Memory B cell (primary cell): ENCODE data around the gene FGD5.
"Not testable (repeated sequence)": the region's sequence is repeated elsewhere in the genome, so short reads cannot be mapped to it uniquely, and the experiment has no call there.

Experiments used
- ATAC-seq: fragments of 150-1000 bp; cut with Tn5 transposase; 2 replicates; pipeline ENCODE4 v1.10.0; 2021; ENCODE audit warnings: low read depth, mild to moderate bottlenecking, moderate library complexity
- DNase-seq, 2 donors: peaks; one replicate each; pipeline ENCODE4 v3.0.0; 2022; ENCODE audit warnings: low spot score in 2 of 2
- H3K27ac Mint-ChIP-seq: one replicate; pipeline ENCODE4 v1.8.0; 2022; ENCODE audit warnings: mild to moderate bottlenecking, moderate library complexity, mixed read lengths
- H3K27me3 Mint-ChIP-seq: one replicate; pipeline ENCODE4 v1.8.0; 2022; ENCODE audit warnings: mixed read lengths
- H3K36me3 Mint-ChIP-seq: one replicate; pipeline ENCODE4 v1.8.0; 2022; ENCODE audit warnings: mild to moderate bottlenecking, mixed read lengths
- H3K4me1 Mint-ChIP-seq: one replicate; pipeline ENCODE4 v1.8.0; 2022; ENCODE audit warnings: mixed read lengths
- H3K4me3 Mint-ChIP-seq: one replicate; pipeline ENCODE4 v1.8.0; 2022; ENCODE audit warnings: mild to moderate bottlenecking, moderate library complexity, mixed read lengths
- H3K9me3 Mint-ChIP-seq: one replicate; pipeline ENCODE4 v1.8.0; 2022; ENCODE audit warnings: mixed read lengths

FGD5 gene

GRCh38 chr3:14808025-14808424 lies 10.7 kb upstream of the FGD5 start:
- Mint-ChIP-seq H3K9me3 (no peaks in the 10 kb centered on the region), H3K4me3 (no peak overlapping the region), H3K4me1 (peaks cover 3% of the 10 kb centered on the region), H3K27ac (no peak overlapping the region), H3K36me3 (no peaks in the 10 kb centered on the region), H3K27me3 (peaks cover 38% of the 10 kb centered on the region)
- DNase-seq (no peak), ATAC-seq (no peak)

GRCh38 chr3:14808502-14809266 lies 10.1 kb upstream of the FGD5 start:
- H3K27me3 Mint-ChIP-seq: peaks cover 39% of the 10 kb centered on the region
- H3K27ac Mint-ChIP-seq: no peak overlapping the region
- H3K36me3 Mint-ChIP-seq: no peaks in the 10 kb centered on the region
- peaks cover 3% of the 10 kb centered on the region for H3K4me1 Mint-ChIP-seq
- H3K4me3 Mint-ChIP-seq: no peak overlapping the region
- no peak for ATAC-seq
- no peak for DNase-seq
- no peaks in the 10 kb centered on the region for H3K9me3 Mint-ChIP-seq

GRCh38 chr3:14809611-14810010 lies 9.2 kb upstream of the FGD5 start:
- not testable (repeated sequence) for H3K36me3 Mint-ChIP-seq, H3K4me3 Mint-ChIP-seq, H3K27ac Mint-ChIP-seq, H3K4me1 Mint-ChIP-seq, ATAC-seq, DNase-seq, H3K9me3 Mint-ChIP-seq
- peaks cover 39% of the 10 kb centered on the region for H3K27me3 Mint-ChIP-seq

DNA sequence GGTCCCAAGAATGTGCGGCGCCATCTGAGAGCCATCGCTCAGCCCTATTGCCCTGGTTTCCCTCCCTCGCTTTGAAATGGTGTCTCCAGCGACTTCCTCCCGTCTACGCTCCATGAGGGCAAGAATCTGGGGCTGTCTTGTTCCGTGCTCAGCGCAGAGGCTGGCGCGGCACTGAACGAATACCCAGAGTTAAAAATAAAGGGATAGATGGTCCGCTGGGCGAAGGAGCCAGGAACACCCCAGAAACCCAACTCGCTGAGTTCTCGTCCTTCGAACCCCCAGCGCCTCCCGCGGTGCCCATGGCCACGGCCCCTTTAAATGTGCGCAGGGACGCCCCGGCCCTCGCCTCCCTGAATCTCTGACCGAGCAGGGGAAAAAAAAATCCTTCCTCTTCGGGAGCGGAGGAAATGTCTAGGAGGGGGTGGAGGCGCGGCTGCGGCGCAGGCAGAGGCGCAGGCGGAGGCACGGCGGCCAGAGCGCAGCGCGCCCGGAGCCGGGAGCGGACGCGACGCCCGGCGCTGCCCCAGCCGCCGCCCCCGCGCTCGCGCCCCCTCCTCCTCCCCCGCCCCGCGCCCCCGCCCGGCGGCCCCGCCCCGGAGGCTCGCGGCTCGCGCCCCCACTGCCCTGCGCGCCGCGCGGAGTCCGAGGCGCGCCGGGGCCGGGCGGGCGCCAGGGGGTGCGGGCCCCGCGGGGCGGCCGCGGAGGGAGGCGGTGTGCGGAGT lies 8.5 kb upstream of the FGD5 start:
- Mint-ChIP-seq H3K27ac (no peak overlapping the region), H3K4me1 (peaks cover 3% of the 10 kb centered on the region), H3K4me3 (no peak overlapping the region), H3K9me3 (no peaks in the 10 kb centered on the region), H3K27me3 (peaks cover 39% of the 10 kb centered on the region), H3K36me3 (no peaks in the 10 kb centered on the region)
- DNase-seq: no peak
- ATAC-seq: no peak

GRCh38 chr3:14810801-14811661 lies 7.7 kb upstream of the FGD5 start:
- no peak overlapping the region for H3K27ac Mint-ChIP-seq
- peaks cover 3% of the 10 kb centered on the region for H3K4me1 Mint-ChIP-seq
- no peak overlapping the region for H3K4me3 Mint-ChIP-seq
- no peaks in the 10 kb centered on the region for H3K9me3 Mint-ChIP-seq
- H3K27me3 Mint-ChIP-seq: peaks cover 38% of the 10 kb centered on the region
- no peak for DNase-seq
- ATAC-seq: no peak
- no peaks in the 10 kb centered on the region for H3K36me3 Mint-ChIP-seq

- Mint-ChIP-seq H3K4me3 (no peak overlapping the region), H3K27ac (no peak overlapping the region), H3K4me1 (peaks cover 3% of the 10 kb centered on the region), H3K27me3 (peaks cover 36% of the 10 kb centered on the region), H3K9me3 (no peaks in the 10 kb centered on the region), H3K36me3 (no peaks in the 10 kb centered on the region)
- DNase-seq: no peak
- ATAC-seq: no peak
These were observed 7.1 kb upstream of the FGD5 start for GRCh38 chr3:14811684-14812083.

- DNase-seq (no peak), ATAC-seq (no peak)
- H3K27me3 Mint-ChIP-seq: peaks cover 31% of the 10 kb centered on the region
These were observed 6.5 kb upstream of the FGD5 start for GRCh38 chr3:14812196-14812790.

GRCh38 chr3:14814411-14814871 lies 4.3 kb upstream of the FGD5 start:
- Mint-ChIP-seq H3K4me1 (no peaks in the 10 kb centered on the region), H3K9me3 (no peaks in the 10 kb centered on the region), H3K4me3 (no peak overlapping the region), H3K27me3 (peaks cover 34% of the 10 kb centered on the region), H3K36me3 (no peaks in the 10 kb centered on the region), H3K27ac (no peak overlapping the region)
- no peak for ATAC-seq
- DNase-seq: no peak

More at GRCh38 chr3:14812196-14812790, 6.5 kb upstream of the FGD5 start:
- Mint-ChIP-seq H3K4me3 (no peak overlapping the region), H3K36me3 (no peaks in the 10 kb centered on the region), H3K4me1 (no peaks in the 10 kb centered on the region), H3K9me3 (no peaks in the 10 kb centered on the region), H3K27ac (no peak overlapping the region)

- ATAC-seq: no peak
- peaks cover 32% of the 10 kb centered on the region for H3K27me3 Mint-ChIP-seq
- no peak for DNase-seq
- no peaks in the 10 kb centered on the region for H3K9me3 Mint-ChIP-seq
- H3K27ac Mint-ChIP-seq: no peak overlapping the region
- H3K4me1 Mint-ChIP-seq: no peaks in the 10 kb centered on the region
- H3K4me3 Mint-ChIP-seq: no peak overlapping the region
- no peaks in the 10 kb centered on the region for H3K36me3 Mint-ChIP-seq
These were observed 2.4 kb upstream of the FGD5 start for GRCh38 chr3:14816359-14816758.

GRCh38 chr3:14819671-14820070 lies 909 bp downstream of the FGD5 start:
- DNase-seq (no peak), ATAC-seq (no peak)
- Mint-ChIP-seq H3K4me3 (no peak overlapping the region), H3K27ac (no peak overlapping the region), H3K36me3 (no peaks in the 10 kb centered on the region), H3K9me3 (no peaks in the 10 kb centered on the region), H3K27me3 (peaks cover 24% of the 10 kb centered on the region), H3K4me1 (no peaks in the 10 kb centered on the region)

GRCh38 chr3:14820156-14820555 lies 1.4 kb downstream of the FGD5 start:
- no peak for ATAC-seq
- no peak overlapping the region for H3K27ac Mint-ChIP-seq
- no peak for DNase-seq
- no peaks in the 10 kb centered on the region for H3K36me3 Mint-ChIP-seq
- H3K9me3 Mint-ChIP-seq: no peaks in the 10 kb centered on the region
- no peaks in the 10 kb centered on the region for H3K4me1 Mint-ChIP-seq
- peaks cover 20% of the 10 kb centered on the region for H3K27me3 Mint-ChIP-seq
- no peak overlapping the region for H3K4me3 Mint-ChIP-seq

- Mint-ChIP-seq H3K27me3 (peaks cover 21% of the 10 kb centered on the region), H3K36me3 (no peaks in the 10 kb centered on the region), H3K9me3 (no peaks in the 10 kb centered on the region), H3K4me3 (no peak overlapping the region), H3K27ac (no peak overlapping the region), H3K4me1 (no peaks in the 10 kb centered on the region)
- ATAC-seq (no peak), DNase-seq (no peak)
These were observed 2.4 kb downstream of the FGD5 start for GRCh38 chr3:14821151-14821550.

DNA sequence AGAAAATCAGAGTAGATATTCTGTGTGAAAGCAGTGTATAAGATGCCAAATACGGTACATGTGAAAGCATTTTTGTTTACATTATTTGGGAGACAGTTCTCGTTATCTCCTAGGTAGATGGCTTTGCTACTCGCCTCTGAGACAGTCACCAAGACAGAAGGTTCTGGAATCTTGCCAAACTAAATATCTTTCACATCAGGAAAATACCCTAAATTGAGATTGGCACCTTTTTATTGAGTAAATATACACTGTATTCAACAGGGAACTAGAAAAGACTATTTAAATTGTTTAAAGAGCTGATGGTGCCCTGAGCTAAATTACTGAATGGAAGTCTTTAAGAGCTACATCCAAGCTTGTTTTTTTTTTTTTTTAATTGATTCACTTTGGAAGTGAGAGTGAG lies 3.4 kb downstream of the FGD5 start:
- no peak for ATAC-seq
- Mint-ChIP-seq H3K27ac (no peak overlapping the region), H3K4me1 (no peaks in the 10 kb centered on the region), H3K9me3 (no peaks in the 10 kb centered on the region), H3K27me3 (peaks cover 23% of the 10 kb centered on the region), H3K4me3 (no peak overlapping the region), H3K36me3 (no peaks in the 10 kb centered on the region)
- DNase-seq: no peak
